PC-3 (cell line): ENCODE data around the gene TRPT1. TPM values are rescaled to one million over a fixed set of nuclear protein-coding genes. Genes with fewer than 3 reads are reported as not detected.

Experiments used
- ATAC-seq: fragments of 200-7000 bp; cut with Tn5 transposase; 2 replicates; pipeline ENCODE4 v1.9.1; 2020; ENCODE audit warnings: mild to moderate bottlenecking, moderate library complexity
- BruUV-seq: library from RNA; stranded (reverse); fragments of 400-500 nt; replicated peaks from 2 replicates; lab custom pipeline; 2021; lab: Mats Ljungman, UMichigan
- CTCF ChIA-PET: fragments of 300-600 bp; sonication (Branson Sonifier 250); formaldehyde crosslinking; loops from one replicate; lab custom pipeline; 2022; ENCODE audit warnings: antibody characterized with exemption; lab: Charles Lee
- POLR2A ChIA-PET: fragments of 300-600 bp; sonication (Branson Sonifier 250); formaldehyde crosslinking; loops from one replicate; lab custom pipeline; 2022; ENCODE audit warnings: antibody characterized with exemption; ENCODE audit not compliant: unreplicated experiment; lab: Charles Lee
- DNase-seq: peaks from one replicate; pipeline ENCODE4 v3.0.0-alpha.2; 2015
- H2AFZ ChIP-seq: fragments of 300-600 bp; sonication (generic); 2 replicates; pipeline ENCODE4 v1.6.0; 2016; ENCODE audit warnings: antibody characterized with exemption, low read length
- H3F3A ChIP-seq: fragments of 300-600 bp; sonication (generic); one replicate; pipeline ENCODE4 v1.6.0; 2017; ENCODE audit warnings: antibody characterized with exemption, low read length, control low read depth, mild to moderate bottlenecking; ENCODE audit not compliant: unreplicated experiment
- H3K27ac ChIP-seq: fragments of 300-600 bp; sonication (generic); 2 replicates; pipeline ENCODE4 v1.5.1; 2016; ENCODE audit warnings: mild to moderate bottlenecking, low read length
- H3K27me3 ChIP-seq: fragments of 300-600 bp; sonication (generic); 2 replicates; pipeline ENCODE4 v1.6.1; 2016; ENCODE audit warnings: low read length, mixed read lengths
- H3K36me3 ChIP-seq: fragments of 300-600 bp; sonication (generic); 2 replicates; pipeline ENCODE4 v1.6.1; 2016; ENCODE audit warnings: low read depth, mixed run types, low read length, mixed read lengths
- H3K4me1 ChIP-seq: fragments of 300-600 bp; sonication (generic); 2 replicates; pipeline ENCODE4 v1.5.1; 2016; ENCODE audit warnings: low read length; ENCODE audit not compliant: insufficient read depth
- H3K4me2 ChIP-seq: fragments of 300-600 bp; sonication (generic); 2 replicates; pipeline ENCODE4 v1.6.0; 2016; ENCODE audit warnings: low read length
- H3K4me3 ChIP-seq: fragments of 300-600 bp; sonication (generic); 2 replicates; pipeline ENCODE4 v1.5.1; 2016; ENCODE audit warnings: mild to moderate bottlenecking, low read length, mixed read lengths
- H3K79me2 ChIP-seq: fragments of 300-600 bp; sonication (generic); 2 replicates; pipeline ENCODE4 v1.6.1; 2017; ENCODE audit warnings: low read length, mixed read lengths
- H3K9ac ChIP-seq: fragments of 300-600 bp; sonication (generic); 2 replicates; pipeline ENCODE4 v1.6.0; 2016; ENCODE audit warnings: mild to moderate bottlenecking, low read length
- H3K9me2 ChIP-seq: fragments of 300-600 bp; sonication (generic); replicated peaks from 2 replicates; pipeline ENCODE4 v1.6.1; 2016; ENCODE audit warnings: mixed run types, low read length, mixed read lengths
- H3K9me3 ChIP-seq: fragments of 300-600 bp; sonication (generic); 2 replicates; pipeline ENCODE4 v1.6.1; 2016; ENCODE audit warnings: low read length, mixed read lengths
- H4K20me1 ChIP-seq: fragments of 300-600 bp; sonication (generic); 2 replicates; pipeline ENCODE4 v1.6.1; 2016; ENCODE audit warnings: low read length, mixed read lengths
- EZH2 ChIP-seq: fragments of 300-600 bp; sonication (generic); IDR thresholded peaks from one replicate; pipeline ENCODE4 v1.6.1; 2017; ENCODE audit warnings: antibody characterized with exemption, mild to moderate bottlenecking, low read length; ENCODE audit not compliant: unreplicated experiment
- EZH2phosphoT487 ChIP-seq: fragments of 300-600 bp; sonication (generic); IDR thresholded peaks from 2 replicates; pipeline ENCODE4 v1.6.1; 2018; ENCODE audit warnings: mild to moderate bottlenecking, antibody characterized with exemption, low read length, borderline replicate concordance
- intact Hi-C: fragments of 100-400 bp; cut with micrococcal nuclease; formaldehyde crosslinking; loops from 2 replicates; pipeline ENCODE4 v1.9.0; 2023
- total RNA-seq: library from RNA; depleted of rRNA; stranded (reverse); fragments of >200 nt; gene quantifications from 2 replicates; pipeline ENCODE4 v1.2.3, GENCODE V29; 2014
- TF ChIP-seq, protein P1 (sequence below): fragments of 300-600 bp; sonication (generic); conservative IDR thresholded peaks from 2 replicates; pipeline ENCODE4 v1.5.1; 2017; ENCODE audit warnings: antibody characterized with exemption, low read depth, mild to moderate bottlenecking, low read length

TRPT1 gene
- total RNA-seq, 1 experiment from 2014 or later = 57.7 TPM

DNA sequence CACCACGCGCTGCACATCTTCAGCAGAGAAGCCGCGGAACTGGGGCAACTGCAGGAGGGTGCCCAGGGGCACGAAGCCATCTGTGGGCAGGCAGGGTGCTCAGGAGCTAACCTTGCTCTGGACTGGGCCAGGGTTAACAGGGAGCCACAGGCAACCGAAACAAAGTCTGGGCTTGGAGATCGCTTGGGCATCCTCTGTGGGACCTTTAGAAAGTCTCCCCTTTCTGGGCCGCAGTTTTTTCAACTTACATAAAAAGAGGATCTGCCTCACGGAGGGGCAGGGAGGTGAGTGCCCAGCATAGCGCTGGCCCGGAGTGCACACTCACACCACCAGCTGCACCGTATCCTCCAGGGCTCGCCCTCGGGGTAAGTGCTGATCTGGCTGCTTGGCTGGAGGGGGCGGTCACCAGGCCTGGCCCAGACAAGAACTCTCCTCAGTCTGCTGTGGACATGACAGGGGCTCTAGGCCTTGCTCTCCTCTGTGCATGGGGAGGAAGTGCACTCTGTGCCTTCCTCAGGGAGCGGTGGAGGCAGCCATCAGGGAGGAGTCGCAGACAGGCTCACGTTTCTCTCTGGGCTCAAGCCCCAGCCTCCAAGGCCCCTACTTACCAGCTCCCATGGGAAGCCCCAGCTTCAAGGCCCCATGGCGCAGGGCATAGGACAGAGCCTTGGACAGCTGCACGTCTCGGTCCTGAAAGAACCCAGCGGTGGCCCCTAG, 937 bp downstream of the TRPT1 start:
- DNase-seq (no peak), ATAC-seq (no peak)
- Histone ChIP-seq H3K27me3 (no peaks in the 10 kb centered on the region), H2AFZ (no peak overlapping the region), H3K27ac (no peak overlapping the region), H3K9ac (no peak overlapping the region; the same call in 1 of the 2 replicates), H3K79me2 (peaks cover 21% of the 10 kb centered on the region), H3K36me3 (0 out of 2 replicates have a peak, but pooled peaks cover 3% of the 10 kb centered on the region), H3K4me1 (peaks cover 34% of the 10 kb centered on the region), H3K9me3 (no peaks in the 10 kb centered on the region), H3F3A (no peaks in the 10 kb centered on the region), H3K4me3 (peak overlapping the region; percentile 83), H3K4me2 (peak overlapping the region; percentile 97), H3K9me2 (no peaks in the 10 kb centered on the region), H4K20me1 (no peaks in the 10 kb centered on the region)
- intact Hi-C loops = no loop called here
- TF ChIP-seq EZH2phosphoT487 (no peak), EZH2 (no peak)
- TF ChIP-seq, protein P1, sequence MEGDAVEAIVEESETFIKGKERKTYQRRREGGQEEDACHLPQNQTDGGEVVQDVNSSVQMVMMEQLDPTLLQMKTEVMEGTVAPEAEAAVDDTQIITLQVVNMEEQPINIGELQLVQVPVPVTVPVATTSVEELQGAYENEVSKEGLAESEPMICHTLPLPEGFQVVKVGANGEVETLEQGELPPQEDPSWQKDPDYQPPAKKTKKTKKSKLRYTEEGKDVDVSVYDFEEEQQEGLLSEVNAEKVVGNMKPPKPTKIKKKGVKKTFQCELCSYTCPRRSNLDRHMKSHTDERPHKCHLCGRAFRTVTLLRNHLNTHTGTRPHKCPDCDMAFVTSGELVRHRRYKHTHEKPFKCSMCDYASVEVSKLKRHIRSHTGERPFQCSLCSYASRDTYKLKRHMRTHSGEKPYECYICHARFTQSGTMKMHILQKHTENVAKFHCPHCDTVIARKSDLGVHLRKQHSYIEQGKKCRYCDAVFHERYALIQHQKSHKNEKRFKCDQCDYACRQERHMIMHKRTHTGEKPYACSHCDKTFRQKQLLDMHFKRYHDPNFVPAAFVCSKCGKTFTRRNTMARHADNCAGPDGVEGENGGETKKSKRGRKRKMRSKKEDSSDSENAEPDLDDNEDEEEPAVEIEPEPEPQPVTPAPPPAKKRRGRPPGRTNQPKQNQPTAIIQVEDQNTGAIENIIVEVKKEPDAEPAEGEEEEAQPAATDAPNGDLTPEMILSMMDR = no peak
- ChIA-PET POLR2A (no interaction called here), CTCF (no interaction called here)
- no TSS peak for BruUV-seq

DNA sequence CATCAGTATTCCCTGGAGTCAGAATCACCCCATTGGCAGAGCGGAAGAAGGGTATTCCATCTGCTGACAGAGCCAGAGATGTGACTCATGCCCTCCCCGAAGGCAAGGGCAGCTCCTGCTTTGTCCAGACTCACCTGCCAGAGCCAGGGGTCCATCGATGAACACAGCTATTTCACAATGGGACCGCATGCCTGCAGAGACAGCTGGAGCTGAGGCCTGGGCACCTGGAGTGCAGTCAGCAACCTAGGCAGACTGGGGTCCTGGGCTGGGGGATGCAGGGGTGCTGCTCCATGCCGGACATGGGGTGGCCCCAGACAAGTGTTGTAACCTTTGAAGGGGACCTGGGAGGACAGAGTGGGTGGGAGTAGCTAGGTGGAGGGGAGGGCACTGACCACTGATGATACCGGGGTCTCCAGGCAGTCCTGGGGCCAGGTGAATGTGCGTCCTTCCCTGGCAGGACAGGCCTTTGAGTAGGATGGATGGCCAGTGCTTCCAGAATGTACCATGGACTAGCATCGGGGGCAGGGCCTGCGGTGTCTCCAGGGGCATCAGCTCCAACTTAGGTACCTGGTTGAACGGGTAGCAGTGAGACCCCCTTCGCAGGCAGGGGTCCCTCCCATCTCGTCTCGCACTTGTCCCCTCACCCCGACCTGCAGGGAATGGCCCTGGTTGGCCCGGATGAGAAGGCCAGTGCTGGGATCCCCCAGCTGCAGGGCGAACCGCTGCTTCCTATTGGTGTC, 1.7 kb downstream of the TRPT1 start:
- TF ChIP-seq EZH2 (no peak), EZH2phosphoT487 (no peak)
- TF ChIP-seq, protein P1 = no peak
- Histone ChIP-seq H3K4me2 (no peak overlapping the region), H3K9me2 (no peaks in the 10 kb centered on the region), H3K9me3 (no peaks in the 10 kb centered on the region), H3K4me1 (peaks cover 29% of the 10 kb centered on the region), H3K27me3 (no peaks in the 10 kb centered on the region), H3K27ac (no peak overlapping the region), H2AFZ (no peak overlapping the region), H3K4me3 (no peak overlapping the region), H4K20me1 (no peaks in the 10 kb centered on the region), H3K36me3 (0 out of 2 replicates have a peak, but pooled peaks cover 3% of the 10 kb centered on the region), H3K79me2 (peaks cover 21% of the 10 kb centered on the region), H3F3A (no peaks in the 10 kb centered on the region), H3K9ac (no peak overlapping the region)
- DNase-seq = peak; percentile 49
- ATAC-seq = peak; percentile 12; the same call in 1 of the 2 replicates
- intact Hi-C loops = no loop called here
- POLR2A ChIA-PET = no interaction called here
- no TSS peak for BruUV-seq
- CTCF ChIA-PET = interaction anchor here (1.0 kb wide), 1 partner anchor 20 kb away, joined by 5 read pairs; no protein-coding TSS in a partner anchor
